Neural progenitor cell (in vitro differentiated cells): ENCODE results near the gene RAB11FIP5.

Experiments used
- EZH2 ChIP-seq: fragments of 200-600 bp; sonication (generic); IDR thresholded peaks from 2 replicates; pipeline ENCODE4 v1.6.1; 2017; ENCODE audit warnings: antibody characterized with exemption, mild to moderate bottlenecking, moderate library complexity
- EZH2phosphoT487 ChIP-seq: fragments of 200-600 bp; sonication (generic); IDR thresholded peaks from 2 replicates; pipeline ENCODE4 v1.6.1; 2017; ENCODE audit warnings: antibody characterized with exemption
- TF ChIP-seq, protein P1 (sequence below): fragments of 200-600 bp; sonication (generic); IDR thresholded peaks from 2 replicates; pipeline ENCODE4 v1.5.1; 2017; ENCODE audit warnings: antibody characterized with exemption, mild to moderate bottlenecking

- TF ChIP-seq, protein P1, sequence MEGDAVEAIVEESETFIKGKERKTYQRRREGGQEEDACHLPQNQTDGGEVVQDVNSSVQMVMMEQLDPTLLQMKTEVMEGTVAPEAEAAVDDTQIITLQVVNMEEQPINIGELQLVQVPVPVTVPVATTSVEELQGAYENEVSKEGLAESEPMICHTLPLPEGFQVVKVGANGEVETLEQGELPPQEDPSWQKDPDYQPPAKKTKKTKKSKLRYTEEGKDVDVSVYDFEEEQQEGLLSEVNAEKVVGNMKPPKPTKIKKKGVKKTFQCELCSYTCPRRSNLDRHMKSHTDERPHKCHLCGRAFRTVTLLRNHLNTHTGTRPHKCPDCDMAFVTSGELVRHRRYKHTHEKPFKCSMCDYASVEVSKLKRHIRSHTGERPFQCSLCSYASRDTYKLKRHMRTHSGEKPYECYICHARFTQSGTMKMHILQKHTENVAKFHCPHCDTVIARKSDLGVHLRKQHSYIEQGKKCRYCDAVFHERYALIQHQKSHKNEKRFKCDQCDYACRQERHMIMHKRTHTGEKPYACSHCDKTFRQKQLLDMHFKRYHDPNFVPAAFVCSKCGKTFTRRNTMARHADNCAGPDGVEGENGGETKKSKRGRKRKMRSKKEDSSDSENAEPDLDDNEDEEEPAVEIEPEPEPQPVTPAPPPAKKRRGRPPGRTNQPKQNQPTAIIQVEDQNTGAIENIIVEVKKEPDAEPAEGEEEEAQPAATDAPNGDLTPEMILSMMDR = no peak
- no peak for TF ChIP-seq EZH2
- TF ChIP-seq EZH2phosphoT487 = no peak
Observed at GRCh38 chr2:73059106-73059505, 53.6 kb downstream of the RAB11FIP5 start.
